ENCODE results near the gene MSI2.

MSI2 gene

GRCh38 chr17:57679906-57680695 is 423.8 kb downstream of the MSI2 start:
- TF ChIP-seq EGR1 (IDR thresholded peaks at IDR 0.05) = no peak
- TF ChIP-seq ZBTB7A (IDR thresholded peaks at IDR 0.05; ENCODE audit: low read depth) = no peak
- no peak for TF ChIP-seq NFIC (IDR thresholded peaks at IDR 0.05)
- no peak for TF ChIP-seq TAF1 (IDR thresholded peaks at IDR 0.05; ENCODE audit: low read depth)
- no peak for TF ChIP-seq FOXM1 (IDR thresholded peaks at IDR 0.05; ENCODE audit: borderline replicate concordance, low read depth)
- TF ChIP-seq CEBPB (IDR thresholded peaks at IDR 0.05) = no peak
- no peak for TF ChIP-seq MAX (IDR thresholded peaks at IDR 0.05)
- TF ChIP-seq TEAD4 (IDR thresholded peaks at IDR 0.05) = no peak
- no peak for TF ChIP-seq REST (IDR thresholded peaks at IDR 0.05; ENCODE audit: low read depth)
- no peak for TF ChIP-seq USF1 (IDR thresholded peaks at IDR 0.05)
- TF ChIP-seq YY1 (IDR thresholded peaks at IDR 0.05; ENCODE audit: low read depth) = no peak
- TF ChIP-seq EP300 (IDR thresholded peaks at IDR 0.05; ENCODE audit: borderline replicate concordance) = no peak
- no peak for TF ChIP-seq TCF12 (IDR thresholded peaks at IDR 0.05; ENCODE audit: low read depth)
- TF ChIP-seq CREB1 (IDR thresholded peaks at IDR 0.05; ENCODE audit: low read depth) = no peak
- no peak for TF ChIP-seq RAD21 (IDR thresholded peaks at IDR 0.05; ENCODE audit: low read depth)

- TF ChIP-seq TAF1 (IDR thresholded peaks at IDR 0.05; ENCODE audit: low read depth) = no peak
- TF ChIP-seq REST (IDR thresholded peaks at IDR 0.05; ENCODE audit: low read depth) = no peak
- TF ChIP-seq CREB1 (IDR thresholded peaks at IDR 0.05; ENCODE audit: low read depth) = no peak
- TF ChIP-seq MAX (IDR thresholded peaks at IDR 0.05) = no peak
- TF ChIP-seq USF1 (IDR thresholded peaks at IDR 0.05) = no peak
- TF ChIP-seq ZBTB7A (IDR thresholded peaks at IDR 0.05; ENCODE audit: low read depth) = no peak
Measured at GRCh38 chr17:57682701-57683100, 426.4 kb downstream of the MSI2 start.

GRCh38 chr17:57684711-57685498 is 428.6 kb downstream of the MSI2 start:
- TF ChIP-seq ZBTB7A (IDR thresholded peaks at IDR 0.05; ENCODE audit: low read depth) = no peak
- no peak for TF ChIP-seq CEBPB (IDR thresholded peaks at IDR 0.05)
- TF ChIP-seq YY1 (IDR thresholded peaks at IDR 0.05; ENCODE audit: low read depth) = no peak
- no peak for TF ChIP-seq TAF1 (IDR thresholded peaks at IDR 0.05; ENCODE audit: low read depth)
- TF ChIP-seq TCF12 (IDR thresholded peaks at IDR 0.05; ENCODE audit: low read depth) = no peak
- no peak for TF ChIP-seq NFIC (IDR thresholded peaks at IDR 0.05)
- TF ChIP-seq RAD21 (IDR thresholded peaks at IDR 0.05; ENCODE audit: low read depth) = no peak

GRCh38 chr17:57685499-57686132 is 429.3 kb downstream of the MSI2 start:
- TF ChIP-seq REST (IDR thresholded peaks at IDR 0.05; ENCODE audit: low read depth) (no peak), YY1 (IDR thresholded peaks at IDR 0.05; ENCODE audit: low read depth) (no peak), RAD21 (IDR thresholded peaks at IDR 0.05; ENCODE audit: low read depth) (no peak)

All from Ishikawa (cell line).